Choroid plexus epithelial cell (primary cell): ENCODE results near the gene CREBBP.
A peak's percentile ranks its signal among the peaks of the same experiment; 100 is the strongest.

ENCODE experiments used
- DNase-seq: peaks from one replicate; pipeline ENCODE4 v3.0.0-alpha.2; 2010; ENCODE audit warnings: low read depth
- H3K4me3 ChIP-seq: 2 replicates; pipeline ENCODE4 v1.5.1; 2011; ENCODE audit warnings: low read depth, mild to moderate bottlenecking, control low read depth, low read length, moderate library complexity
- TF ChIP-seq, protein P1 (sequence below): conservative IDR thresholded peaks from 2 replicates; pipeline ENCODE4 v1.5.1; 2011; ENCODE audit warnings: low read depth, mild to moderate bottlenecking, control low read depth, inconsistent platforms, low read length, moderate library complexity

Gene CREBBP

DNA sequence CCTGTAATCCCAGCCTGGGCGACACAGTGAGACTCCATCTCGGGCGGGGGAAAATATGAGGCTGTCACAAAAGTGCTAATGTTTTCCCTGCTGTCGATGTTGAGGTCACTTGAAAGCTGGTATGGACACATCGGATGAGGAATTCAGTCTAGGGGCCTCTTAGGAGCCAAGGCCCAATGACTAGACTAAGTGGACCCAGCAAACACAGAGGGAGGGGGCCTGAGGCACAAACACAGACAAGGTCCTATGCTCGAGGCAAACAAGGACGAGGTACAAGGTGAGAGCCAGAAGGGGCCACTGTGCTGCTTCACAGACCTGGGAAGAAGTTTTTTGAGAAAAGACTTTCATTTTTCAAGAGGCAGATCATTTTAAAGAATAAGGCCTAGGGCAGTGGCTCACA, 178.4 kb downstream of the CREBBP start:
- DNase-seq: no peak
- H3K4me3 ChIP-seq: no peak overlapping the region
- TF ChIP-seq, protein P1, sequence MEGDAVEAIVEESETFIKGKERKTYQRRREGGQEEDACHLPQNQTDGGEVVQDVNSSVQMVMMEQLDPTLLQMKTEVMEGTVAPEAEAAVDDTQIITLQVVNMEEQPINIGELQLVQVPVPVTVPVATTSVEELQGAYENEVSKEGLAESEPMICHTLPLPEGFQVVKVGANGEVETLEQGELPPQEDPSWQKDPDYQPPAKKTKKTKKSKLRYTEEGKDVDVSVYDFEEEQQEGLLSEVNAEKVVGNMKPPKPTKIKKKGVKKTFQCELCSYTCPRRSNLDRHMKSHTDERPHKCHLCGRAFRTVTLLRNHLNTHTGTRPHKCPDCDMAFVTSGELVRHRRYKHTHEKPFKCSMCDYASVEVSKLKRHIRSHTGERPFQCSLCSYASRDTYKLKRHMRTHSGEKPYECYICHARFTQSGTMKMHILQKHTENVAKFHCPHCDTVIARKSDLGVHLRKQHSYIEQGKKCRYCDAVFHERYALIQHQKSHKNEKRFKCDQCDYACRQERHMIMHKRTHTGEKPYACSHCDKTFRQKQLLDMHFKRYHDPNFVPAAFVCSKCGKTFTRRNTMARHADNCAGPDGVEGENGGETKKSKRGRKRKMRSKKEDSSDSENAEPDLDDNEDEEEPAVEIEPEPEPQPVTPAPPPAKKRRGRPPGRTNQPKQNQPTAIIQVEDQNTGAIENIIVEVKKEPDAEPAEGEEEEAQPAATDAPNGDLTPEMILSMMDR: no peak

DNA sequence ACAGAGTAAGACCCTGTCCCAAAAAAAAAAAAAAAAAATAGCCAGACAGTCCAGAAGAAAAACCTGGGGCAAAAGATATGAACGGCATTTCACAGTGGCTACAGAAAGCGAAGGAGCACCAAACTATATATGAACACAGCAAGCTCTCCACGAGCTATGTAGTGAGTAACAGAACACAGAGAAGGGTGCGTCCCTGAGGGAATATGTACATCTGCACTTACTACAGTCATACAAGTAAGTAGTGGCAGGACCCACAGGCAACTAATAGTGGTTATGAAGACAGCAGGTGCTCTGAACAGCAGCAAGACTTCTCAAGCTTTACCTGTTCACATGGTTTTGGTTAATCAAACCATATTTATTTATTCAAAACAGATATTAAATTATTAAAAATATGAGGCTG, 179.0 kb downstream of the CREBBP start:
- TF ChIP-seq, protein P1: no peak
- H3K4me3 ChIP-seq: no peak overlapping the region
- DNase-seq: no peak

DNA sequence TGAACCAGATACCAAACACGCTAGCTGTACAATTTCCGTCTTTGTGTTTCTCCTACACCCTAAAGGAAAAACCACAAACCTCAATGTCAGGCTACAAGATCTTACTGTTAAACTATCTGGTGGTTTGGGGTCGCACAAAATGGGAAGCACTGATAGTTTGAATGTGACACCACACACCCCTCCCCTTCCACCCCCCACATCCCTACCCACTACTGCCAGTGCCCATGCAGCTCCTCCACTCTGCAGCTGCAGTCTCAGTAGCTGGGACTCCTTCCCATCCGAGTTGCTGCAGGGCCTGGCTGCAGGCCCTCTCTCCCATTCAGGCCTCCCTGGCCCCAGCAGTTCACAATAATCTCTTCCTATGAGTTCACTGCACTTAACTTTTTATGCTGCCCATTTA, 181.6 kb downstream of the CREBBP start:
- no peak overlapping the region for H3K4me3 ChIP-seq
- no peak for DNase-seq
- TF ChIP-seq, protein P1: no peak

DNA sequence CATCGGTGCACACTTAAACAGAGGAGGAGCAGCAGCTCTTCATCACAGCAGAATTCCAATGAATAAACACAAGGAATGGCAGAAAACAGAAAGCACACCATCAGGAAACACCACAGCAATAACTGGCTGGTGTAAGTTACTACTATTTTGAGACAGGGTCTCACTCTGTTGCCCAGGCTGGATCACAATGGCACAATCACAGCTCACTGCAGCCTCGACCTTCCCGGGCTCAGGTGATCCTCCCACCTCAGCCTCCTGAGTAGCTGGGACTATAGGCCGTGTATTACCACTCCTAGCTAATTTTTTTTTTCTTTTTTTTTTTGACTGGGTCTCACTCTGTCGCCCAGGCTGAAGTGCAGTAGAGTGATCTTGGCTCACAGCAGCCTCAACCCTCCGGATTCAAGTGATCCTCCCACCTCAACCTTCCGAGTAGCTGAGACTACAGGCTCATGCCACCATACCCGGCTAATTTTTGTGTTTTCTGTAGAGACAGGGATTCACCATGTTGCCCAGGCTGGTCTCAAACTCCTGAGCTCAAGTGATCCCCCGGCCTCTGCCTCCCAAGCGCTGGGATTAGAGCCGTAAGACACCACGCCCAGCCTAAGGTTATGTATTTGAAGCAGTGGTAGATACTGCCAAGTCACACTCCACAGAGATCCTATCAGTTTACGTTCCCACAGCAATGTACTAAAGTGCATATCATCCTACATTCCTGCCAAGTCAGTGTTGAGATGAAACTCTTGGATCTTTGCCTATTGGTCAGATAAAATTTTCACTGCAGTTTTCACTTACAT, 183.9 kb downstream of the CREBBP start:
- H3K4me3 ChIP-seq: no peak overlapping the region
- peak; percentile 96 for DNase-seq
- TF ChIP-seq, protein P1: no peak

DNA sequence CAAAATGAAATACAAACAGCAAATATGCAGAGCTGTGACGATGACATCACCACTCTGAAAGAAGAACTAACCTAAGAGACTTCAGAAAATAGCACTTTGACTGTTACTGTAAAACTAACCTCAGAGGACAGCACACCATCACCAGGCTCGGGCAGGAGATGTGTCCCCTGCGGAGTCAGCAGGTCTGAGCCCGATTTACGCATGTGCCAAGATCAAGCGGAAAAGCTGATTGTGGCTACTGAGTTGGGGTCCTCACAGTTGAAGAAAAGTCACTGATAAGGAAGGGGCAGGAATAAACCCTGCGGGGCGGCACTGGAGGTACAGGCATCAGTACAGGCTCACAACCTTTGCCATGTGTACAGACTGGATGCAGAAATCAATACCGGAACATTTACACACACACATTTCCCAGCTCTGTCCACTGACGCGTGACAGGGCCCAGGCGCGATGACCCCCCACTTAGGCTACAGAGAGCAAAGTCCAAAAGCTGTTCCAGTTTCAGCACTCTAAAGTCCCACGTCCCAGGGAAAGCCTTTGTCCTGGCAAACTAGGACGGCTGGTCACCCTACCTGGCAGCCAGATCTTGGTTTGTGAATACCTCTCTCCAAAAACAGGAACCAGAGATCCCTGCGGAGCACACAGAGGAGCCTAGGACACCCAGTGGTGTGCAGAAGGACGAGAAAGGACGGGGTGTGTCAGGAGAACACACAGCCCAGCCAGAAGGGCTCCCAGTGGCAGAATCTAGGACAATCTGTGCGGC, 184.7 kb downstream of the CREBBP start:
- no peak for DNase-seq
- TF ChIP-seq, protein P1: no peak
- no peak overlapping the region for H3K4me3 ChIP-seq

DNA sequence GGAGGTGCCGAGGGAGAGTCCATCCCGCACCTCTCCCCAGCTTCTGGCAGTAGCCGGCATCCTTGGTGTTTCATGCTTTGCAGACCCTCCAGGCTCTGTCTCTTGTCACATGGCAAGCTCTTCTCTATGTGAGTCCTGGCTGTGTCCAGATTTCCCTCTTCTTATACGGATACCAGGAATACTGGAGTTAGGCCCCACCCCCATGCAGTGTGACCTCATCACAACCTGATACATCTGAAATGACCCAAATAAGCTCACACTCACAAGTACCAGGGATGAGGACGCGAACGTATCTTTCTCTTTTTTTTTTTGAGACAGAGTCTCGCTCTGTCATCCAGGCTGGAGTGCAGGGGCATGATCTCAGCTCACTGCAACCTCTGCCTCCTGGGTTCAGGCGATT, 186.5 kb downstream of the CREBBP start:
- DNase-seq: no peak
- no peak overlapping the region for H3K4me3 ChIP-seq
- TF ChIP-seq, protein P1: no peak

DNA sequence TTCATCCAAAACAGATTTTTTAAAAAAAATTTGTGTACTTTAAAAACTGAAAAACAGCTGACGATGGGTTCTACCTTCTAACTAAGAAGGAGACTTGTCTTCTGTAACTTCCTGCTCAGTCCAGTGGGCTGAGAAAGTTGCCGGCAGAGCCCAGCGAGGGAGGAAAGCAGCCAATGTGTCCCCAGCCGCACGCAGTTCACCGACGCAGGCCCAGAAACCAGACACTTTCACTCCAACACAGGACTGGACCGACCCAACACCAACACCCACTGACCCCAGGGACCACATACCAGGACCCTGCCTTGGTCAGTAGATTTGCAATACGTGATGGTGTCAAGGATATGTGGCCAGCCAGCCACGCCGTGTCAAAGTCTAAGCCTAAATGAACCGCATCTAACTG, 188.8 kb downstream of the CREBBP start:
- no peak overlapping the region for H3K4me3 ChIP-seq
- DNase-seq: no peak
- TF ChIP-seq, protein P1: no peak
